Effector memory CD4-positive, alpha-beta T cell (primary cell): ENCODE data around the gene HS6ST3.

Experiments used
- DNase-seq, 3 donors: peaks; one replicate each; pipeline ENCODE4 v3.0.0-alpha.2; 2020
- H3K27ac ChIP-seq: 2 replicates; pipeline ENCODE4 v1.7.0; 2013; ENCODE audit warnings: mild to moderate bottlenecking, low read length, moderate library complexity; ENCODE audit not compliant: insufficient read depth, poor library complexity, severe bottlenecking
- H3K27me3 ChIP-seq: replicated peaks from 2 replicates; pipeline ENCODE4 v1.7.0; 2013; ENCODE audit warnings: mild to moderate bottlenecking, low read length; ENCODE audit not compliant: insufficient read depth, control insufficient read depth, poor library complexity, severe bottlenecking
- H3K36me3 ChIP-seq: 2 replicates; pipeline ENCODE4 v1.7.0; 2013; ENCODE audit warnings: mild to moderate bottlenecking, low read length, moderate library complexity; ENCODE audit not compliant: control insufficient read depth, insufficient read depth
- H3K4me1 ChIP-seq: 2 replicates; pipeline ENCODE4 v1.7.0; 2013; ENCODE audit warnings: low read length, mild to moderate bottlenecking; ENCODE audit not compliant: control insufficient read depth, insufficient read depth, poor library complexity, severe bottlenecking
- H3K4me3 ChIP-seq: 2 replicates; pipeline ENCODE4 v1.7.0; 2013; ENCODE audit warnings: low read length, low read depth, mild to moderate bottlenecking; ENCODE audit not compliant: insufficient read depth, poor library complexity, severe bottlenecking
- H3K9me3 ChIP-seq: 2 replicates; pipeline ENCODE4 v1.7.0; 2013; ENCODE audit warnings: mild to moderate bottlenecking, low read length, moderate library complexity; ENCODE audit not compliant: control insufficient read depth

HS6ST3 gene

DNA sequence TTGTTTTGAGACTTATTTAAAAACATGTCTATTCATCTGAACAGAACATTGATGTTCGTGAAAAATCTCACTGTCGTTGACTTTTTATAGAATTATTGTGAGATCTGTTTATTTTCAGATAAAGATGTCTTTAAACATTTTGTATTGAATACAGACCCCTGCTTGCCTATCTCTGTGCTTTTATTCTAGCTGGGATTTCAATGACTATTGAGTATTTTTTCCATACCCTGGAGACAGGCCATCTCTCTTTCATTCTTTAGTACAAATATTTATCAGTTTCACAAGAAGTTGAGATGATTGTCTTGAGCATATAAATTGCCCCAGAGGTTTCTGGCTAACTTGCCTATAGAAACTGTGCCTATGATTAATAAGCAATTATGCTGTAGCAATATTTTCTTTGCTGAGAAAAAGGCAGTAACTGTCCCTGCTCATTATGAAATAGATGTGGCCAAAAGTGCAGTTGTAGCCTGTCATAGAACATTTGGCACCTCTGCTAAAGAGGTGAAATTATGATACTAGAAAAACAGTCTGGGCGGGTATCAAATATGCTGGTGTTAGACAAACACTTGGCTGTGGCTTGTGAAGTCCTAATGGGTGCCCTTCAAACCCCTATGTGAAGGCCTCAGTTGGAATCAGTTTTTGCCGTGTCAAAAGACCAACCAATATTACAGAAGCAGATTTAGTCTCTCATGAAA, 360.6 kb downstream of the HS6ST3 start:
- Histone ChIP-seq H3K4me1 (no peaks in the 10 kb centered on the region), H3K9me3 (no peaks in the 10 kb centered on the region), H3K27me3 (no peaks in the 10 kb centered on the region), H3K36me3 (no peaks in the 10 kb centered on the region), H3K27ac (no peak overlapping the region), H3K4me3 (no peak overlapping the region)
- no peak for DNase-seq

DNA sequence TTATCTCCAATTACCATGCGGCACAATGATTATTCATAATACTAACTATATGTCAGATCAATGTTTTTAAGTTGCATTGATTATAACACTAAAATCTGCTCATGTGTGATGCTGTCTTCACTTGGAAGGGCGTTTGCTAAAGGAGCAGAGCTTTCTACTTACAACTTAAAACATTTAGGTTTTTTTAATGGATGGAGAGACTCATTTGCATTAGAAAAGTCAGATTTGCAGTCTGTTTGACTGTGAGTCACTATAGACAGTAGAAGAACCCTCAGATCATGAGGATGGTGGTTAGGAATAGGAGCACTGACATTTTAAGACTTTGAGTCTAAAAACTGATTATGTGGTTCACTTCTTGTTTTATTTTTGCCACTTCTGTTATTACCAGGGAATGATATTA, 364.6 kb downstream of the HS6ST3 start:
- Histone ChIP-seq H3K4me3 (no peak overlapping the region), H3K4me1 (no peaks in the 10 kb centered on the region)

DNA sequence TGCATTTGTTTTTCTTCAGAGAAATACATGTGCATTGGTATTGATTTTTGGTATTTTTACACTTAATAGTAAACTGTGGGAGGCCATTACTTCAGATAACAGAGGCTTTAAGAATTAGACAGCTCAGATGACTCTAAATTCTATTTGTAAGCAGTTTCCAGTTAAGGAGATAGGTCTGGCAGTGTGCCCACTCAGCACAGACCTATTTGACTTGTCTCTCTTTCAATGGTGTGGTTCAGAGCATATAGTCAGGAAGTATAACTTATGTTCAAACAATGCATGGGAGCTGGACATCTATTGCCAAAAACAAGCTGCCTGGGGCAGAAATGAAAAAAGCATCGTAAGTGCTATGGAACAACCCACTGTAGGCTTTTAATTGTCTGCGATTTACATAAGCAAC, 370.7 kb downstream of the HS6ST3 start:
- no peaks in the 10 kb centered on the region for H3K9me3 ChIP-seq
- no peaks in the 10 kb centered on the region for H3K27me3 ChIP-seq
- H3K27ac ChIP-seq = no peak overlapping the region
- no peaks in the 10 kb centered on the region for H3K36me3 ChIP-seq
- H3K4me1 ChIP-seq = no peaks in the 10 kb centered on the region
- DNase-seq = no peak
- H3K4me3 ChIP-seq = no peak overlapping the region

More for the DNA sequence above, 364.6 kb downstream of the HS6ST3 start:
- no peaks in the 10 kb centered on the region for H3K9me3 ChIP-seq
- no peaks in the 10 kb centered on the region for H3K27me3 ChIP-seq
- no peak overlapping the region for H3K27ac ChIP-seq
- no peaks in the 10 kb centered on the region for H3K36me3 ChIP-seq
- no peak for DNase-seq

- no peaks in the 10 kb centered on the region for H3K27me3 ChIP-seq
- H3K4me3 ChIP-seq = no peak overlapping the region
- no peak overlapping the region for H3K27ac ChIP-seq
- no peaks in the 10 kb centered on the region for H3K36me3 ChIP-seq
- DNase-seq = no peak
- no peaks in the 10 kb centered on the region for H3K9me3 ChIP-seq
- no peaks in the 10 kb centered on the region for H3K4me1 ChIP-seq
Observed at GRCh38 chr13:96473526-96474180, 383.7 kb downstream of the HS6ST3 start.

DNA sequence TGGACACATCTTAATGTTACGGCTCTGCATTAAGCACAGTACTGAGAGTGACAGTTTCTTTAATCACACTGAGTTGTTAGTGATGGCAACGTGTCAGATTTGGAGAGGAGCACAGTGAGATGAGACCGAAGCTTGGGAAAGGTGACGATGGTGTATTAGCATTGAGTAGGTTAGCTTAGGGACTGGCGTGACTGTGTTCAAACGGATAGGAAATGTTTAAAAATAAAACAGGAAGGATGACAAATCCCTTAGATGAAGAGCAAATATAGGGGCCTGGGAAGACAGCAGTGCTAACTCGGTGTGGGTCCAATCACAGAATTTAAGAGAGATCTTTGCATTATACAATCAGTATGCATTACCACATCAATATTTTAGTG, 384.3 kb downstream of the HS6ST3 start:
- no peaks in the 10 kb centered on the region for H3K36me3 ChIP-seq
- H3K4me1 ChIP-seq = no peaks in the 10 kb centered on the region
- H3K9me3 ChIP-seq = no peaks in the 10 kb centered on the region
- H3K4me3 ChIP-seq = no peak overlapping the region
- H3K27me3 ChIP-seq = no peaks in the 10 kb centered on the region
- DNase-seq = no peak
- no peak overlapping the region for H3K27ac ChIP-seq

DNA sequence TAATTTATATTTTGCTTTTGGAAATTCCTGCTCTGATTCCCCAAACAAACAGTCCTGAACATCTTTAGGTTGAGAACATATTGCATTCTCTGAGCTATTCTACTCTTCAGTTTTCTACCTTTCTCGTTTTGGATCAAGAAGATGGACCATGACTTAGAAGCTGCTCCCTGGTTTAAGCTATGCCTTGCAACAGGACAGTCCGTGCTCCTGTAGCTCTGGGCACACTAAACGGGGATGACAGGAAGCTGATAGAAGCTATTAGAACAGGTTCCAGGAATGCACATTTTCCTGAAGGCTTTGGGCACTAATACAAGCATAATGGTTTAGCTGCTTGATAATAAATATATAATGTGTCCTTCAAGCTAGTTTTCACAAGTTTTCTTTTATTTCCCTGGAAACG, 385.2 kb downstream of the HS6ST3 start:
- no peak overlapping the region for H3K27ac ChIP-seq
- no peak overlapping the region for H3K4me3 ChIP-seq
- no peaks in the 10 kb centered on the region for H3K27me3 ChIP-seq
- no peaks in the 10 kb centered on the region for H3K9me3 ChIP-seq
- H3K4me1 ChIP-seq = no peaks in the 10 kb centered on the region
- no peak for DNase-seq
- H3K36me3 ChIP-seq = no peaks in the 10 kb centered on the region

GRCh38 chr13:96481482-96481881, 391.6 kb downstream of the HS6ST3 start:
- Histone ChIP-seq H3K36me3 (no peaks in the 10 kb centered on the region), H3K27me3 (no peaks in the 10 kb centered on the region), H3K27ac (no peak overlapping the region), H3K4me1 (no peaks in the 10 kb centered on the region), H3K4me3 (no peak overlapping the region), H3K9me3 (no peaks in the 10 kb centered on the region)
- DNase-seq = no peak

DNA sequence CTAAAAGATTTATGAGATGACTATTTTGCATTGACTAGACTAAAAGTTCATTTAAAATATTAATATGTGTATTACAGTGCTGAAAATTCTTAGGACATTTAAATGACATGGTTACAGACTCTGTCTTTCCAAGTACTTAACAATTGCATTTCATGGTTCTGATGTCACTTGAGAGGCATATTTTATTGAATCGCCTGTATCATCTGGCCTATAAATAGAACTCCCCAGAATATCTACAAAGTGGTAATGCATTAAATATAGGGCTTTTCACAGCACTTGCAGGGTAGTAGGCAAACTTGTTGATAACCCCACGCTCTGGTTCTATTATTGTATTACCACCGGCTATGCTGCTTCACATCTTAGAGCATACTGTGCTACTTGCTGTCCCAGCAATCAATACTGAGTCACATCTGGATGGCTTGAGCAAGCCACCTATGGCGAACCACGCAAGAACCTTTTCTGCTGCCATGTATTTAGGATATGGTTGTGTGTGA, 400.6 kb downstream of the HS6ST3 start:
- Histone ChIP-seq H3K4me3 (no peak overlapping the region), H3K27me3 (no peaks in the 10 kb centered on the region), H3K36me3 (no peaks in the 10 kb centered on the region), H3K4me1 (no peaks in the 10 kb centered on the region), H3K9me3 (no peaks in the 10 kb centered on the region), H3K27ac (no peak overlapping the region)
- DNase-seq = no peak

- Histone ChIP-seq H3K36me3 (no peaks in the 10 kb centered on the region), H3K27me3 (no peaks in the 10 kb centered on the region), H3K9me3 (no peaks in the 10 kb centered on the region), H3K27ac (no peak overlapping the region), H3K4me3 (no peak overlapping the region), H3K4me1 (no peaks in the 10 kb centered on the region)
- no peak for DNase-seq
Observed at GRCh38 chr13:96491103-96491502, 401.2 kb downstream of the HS6ST3 start.

GRCh38 chr13:96492766-96493165, 402.9 kb downstream of the HS6ST3 start:
- no peaks in the 10 kb centered on the region for H3K27me3 ChIP-seq
- no peak for DNase-seq
- no peaks in the 10 kb centered on the region for H3K4me1 ChIP-seq
- H3K9me3 ChIP-seq = no peaks in the 10 kb centered on the region
- H3K4me3 ChIP-seq = no peak overlapping the region
- H3K27ac ChIP-seq = no peak overlapping the region
- no peaks in the 10 kb centered on the region for H3K36me3 ChIP-seq
